Activated CD8-positive, alpha-beta T cell treated with anti-CD3 and anti-CD28 coated beads for 36 hours (primary cell): Measurements from ENCODE around the gene NEU4. TPM values are rescaled to one million over a fixed set of nuclear protein-coding genes. Genes with fewer than 3 reads are reported as not detected.

Experiments used
- ATAC-seq: fragments of 200-7000 bp; cut with Tn5 transposase; one replicate; pipeline ENCODE4 v1.10.0; 2021; ENCODE audit warnings: mild to moderate bottlenecking, moderate library complexity
- CTCF ChIA-PET: fragments of 350-600 bp; sonication (Branson Sonifier 250); formaldehyde crosslinking; loops from one replicate; lab custom pipeline; 2021; ENCODE audit warnings: antibody characterized with exemption; lab: Charles Lee
- POLR2A ChIA-PET: fragments of 350-600 bp; sonication (Branson Sonifier 250); formaldehyde crosslinking; loops from one replicate; lab custom pipeline; 2021; ENCODE audit warnings: antibody characterized with exemption; lab: Charles Lee
- DNase-seq: peaks from one replicate; pipeline ENCODE4 v3.0.0-alpha.2; 2020
- H3K27ac Mint-ChIP-seq: one replicate; pipeline ENCODE4 v1.8.0; 2021; ENCODE audit warnings: mild to moderate bottlenecking, mixed read lengths
- H3K27me3 Mint-ChIP-seq: one replicate; pipeline ENCODE4 v1.8.0; 2021; ENCODE audit warnings: mixed read lengths
- H3K36me3 Mint-ChIP-seq: one replicate; pipeline ENCODE4 v1.8.0; 2021; ENCODE audit warnings: low read depth, mixed read lengths
- H3K4me1 Mint-ChIP-seq: one replicate; pipeline ENCODE4 v1.8.0; 2021; ENCODE audit warnings: low read depth, mixed read lengths
- H3K4me3 Mint-ChIP-seq: one replicate; pipeline ENCODE4 v1.8.0; 2021; ENCODE audit warnings: mild to moderate bottlenecking, moderate library complexity, mixed read lengths
- H3K9me3 Mint-ChIP-seq: one replicate; pipeline ENCODE4 v1.8.0; 2021; ENCODE audit warnings: mixed read lengths
- intact Hi-C: fragments of 100-400 bp; cut with micrococcal nuclease; formaldehyde crosslinking; loops from one replicate; pipeline ENCODE4 v1.10.0; 2022
- total RNA-seq, 2 experiments: library from RNA; stranded (reverse); gene quantifications; one replicate each; pipeline ENCODE4 v1.2.3, GENCODE V29; 2021
- TF ChIP-seq, protein P1 (sequence below): fragments of 200-600 bp; IDR thresholded peaks from one replicate; pipeline ENCODE4 v1.8.0; 2022; ENCODE audit warnings: antibody characterized with exemption, mild to moderate bottlenecking

Gene NEU4
- total RNA-seq, 2 experiments from 2014 or later = 0.38 to 0.54 TPM

DNA sequence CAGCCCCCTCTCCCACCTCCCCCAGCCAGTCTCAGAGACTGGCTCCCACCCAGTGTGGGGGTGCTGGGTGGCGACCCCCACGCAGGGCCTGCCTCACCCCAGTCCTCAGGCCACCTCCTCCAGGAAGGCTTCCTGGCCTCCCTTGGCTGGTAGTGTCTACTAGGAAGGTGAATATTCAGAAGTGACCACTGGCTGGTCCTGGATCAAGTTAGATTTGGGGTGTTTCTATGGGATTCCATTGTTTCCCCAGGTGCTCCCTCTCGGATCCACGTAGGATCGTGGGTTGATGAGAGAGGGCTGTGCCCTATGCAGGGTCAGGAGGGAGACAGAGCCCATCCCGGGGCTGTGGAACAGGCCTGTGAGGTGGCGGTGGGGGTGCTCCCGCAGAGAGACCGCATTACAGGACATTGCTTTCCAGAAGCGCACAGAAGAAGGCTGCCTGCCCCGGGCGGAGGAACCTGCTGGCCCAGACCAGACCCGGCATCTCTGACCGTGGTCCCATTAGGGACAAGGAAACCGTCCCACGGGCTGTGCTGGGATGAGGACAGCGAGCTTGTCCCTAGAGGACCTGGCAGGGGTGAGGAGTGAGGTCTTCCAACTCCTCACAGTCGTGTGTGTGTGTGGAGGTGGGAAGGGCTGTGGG, 46.4 kb downstream of the NEU4 start:
- Mint-ChIP-seq H3K4me1 (peaks cover 23% of the 10 kb centered on the region), H3K36me3 (peaks cover 2% of the 10 kb centered on the region), H3K27me3 (no peaks in the 10 kb centered on the region), H3K27ac (no peak overlapping the region), H3K9me3 (no peaks in the 10 kb centered on the region), H3K4me3 (peak overlapping the region; percentile 82)
- DNase-seq (peak; percentile 1), ATAC-seq (no peak)
- CTCF ChIA-PET = no interaction called here
- TF ChIP-seq, protein P1, sequence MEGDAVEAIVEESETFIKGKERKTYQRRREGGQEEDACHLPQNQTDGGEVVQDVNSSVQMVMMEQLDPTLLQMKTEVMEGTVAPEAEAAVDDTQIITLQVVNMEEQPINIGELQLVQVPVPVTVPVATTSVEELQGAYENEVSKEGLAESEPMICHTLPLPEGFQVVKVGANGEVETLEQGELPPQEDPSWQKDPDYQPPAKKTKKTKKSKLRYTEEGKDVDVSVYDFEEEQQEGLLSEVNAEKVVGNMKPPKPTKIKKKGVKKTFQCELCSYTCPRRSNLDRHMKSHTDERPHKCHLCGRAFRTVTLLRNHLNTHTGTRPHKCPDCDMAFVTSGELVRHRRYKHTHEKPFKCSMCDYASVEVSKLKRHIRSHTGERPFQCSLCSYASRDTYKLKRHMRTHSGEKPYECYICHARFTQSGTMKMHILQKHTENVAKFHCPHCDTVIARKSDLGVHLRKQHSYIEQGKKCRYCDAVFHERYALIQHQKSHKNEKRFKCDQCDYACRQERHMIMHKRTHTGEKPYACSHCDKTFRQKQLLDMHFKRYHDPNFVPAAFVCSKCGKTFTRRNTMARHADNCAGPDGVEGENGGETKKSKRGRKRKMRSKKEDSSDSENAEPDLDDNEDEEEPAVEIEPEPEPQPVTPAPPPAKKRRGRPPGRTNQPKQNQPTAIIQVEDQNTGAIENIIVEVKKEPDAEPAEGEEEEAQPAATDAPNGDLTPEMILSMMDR = no peak
- intact Hi-C loops = no loop called here
- POLR2A ChIA-PET = interaction anchor here (1.0 kb wide), 1 partner anchor 8 kb away, joined by 3 read pairs; no protein-coding TSS in a partner anchor

GRCh38 chr2:241855888-241856422, 47.0 kb downstream of the NEU4 start:
- no peaks in the 10 kb centered on the region for H3K9me3 Mint-ChIP-seq
- no peak for ATAC-seq
- peaks cover 29% of the 10 kb centered on the region for H3K4me1 Mint-ChIP-seq
- ChIA-PET CTCF (no interaction called here), POLR2A (no interaction called here)
- TF ChIP-seq, protein P1 = no peak
- H3K4me3 Mint-ChIP-seq = peak overlapping the region; percentile 82
- H3K27ac Mint-ChIP-seq = no peak overlapping the region
- H3K27me3 Mint-ChIP-seq = no peaks in the 10 kb centered on the region
- intact Hi-C loops = no loop called here
- DNase-seq = no peak
- peaks cover 2% of the 10 kb centered on the region for H3K36me3 Mint-ChIP-seq

DNA sequence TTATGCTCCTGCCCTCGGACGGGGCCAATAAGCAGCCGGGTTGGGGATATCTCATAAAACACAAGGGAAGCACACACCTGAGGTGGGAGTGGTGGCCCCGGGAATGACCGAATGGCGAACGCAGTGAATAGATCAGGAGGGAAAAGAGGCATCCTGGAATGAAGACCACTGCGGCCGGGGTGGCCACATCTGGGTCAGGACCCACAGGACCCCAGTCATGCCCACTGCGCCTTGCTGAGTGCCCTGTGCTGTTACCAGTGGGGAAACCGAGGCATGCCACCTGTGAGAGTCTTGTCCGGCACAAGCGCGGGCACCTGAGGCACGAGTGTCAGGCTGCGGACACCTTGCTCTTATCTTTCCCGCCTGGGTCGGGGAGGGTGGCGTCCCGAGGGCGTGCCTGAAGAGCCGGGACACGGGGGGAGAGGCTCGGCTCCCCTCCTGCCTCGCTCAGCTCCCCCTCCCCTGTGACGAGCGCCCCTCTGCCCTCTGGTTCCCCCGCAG, 48.1 kb downstream of the NEU4 start:
- Mint-ChIP-seq H3K9me3 (no peaks in the 10 kb centered on the region), H3K27ac (peak overlapping the region; percentile 25), H3K4me3 (peak overlapping the region; percentile 82), H3K27me3 (peaks cover 5% of the 10 kb centered on the region), H3K4me1 (peaks cover 40% of the 10 kb centered on the region), H3K36me3 (peaks cover 3% of the 10 kb centered on the region)
- DNase-seq = peak; percentile 1
- ChIA-PET POLR2A (interaction anchor here (0.6 to 1.0 kb wide), 2 partner anchors 25 to 117 kb away, joined by 3 read pairs; no protein-coding TSS in a partner anchor), CTCF (no interaction called here)
- intact Hi-C loops = no loop called here
- ATAC-seq = no peak
- TF ChIP-seq, protein P1 = no peak

DNA sequence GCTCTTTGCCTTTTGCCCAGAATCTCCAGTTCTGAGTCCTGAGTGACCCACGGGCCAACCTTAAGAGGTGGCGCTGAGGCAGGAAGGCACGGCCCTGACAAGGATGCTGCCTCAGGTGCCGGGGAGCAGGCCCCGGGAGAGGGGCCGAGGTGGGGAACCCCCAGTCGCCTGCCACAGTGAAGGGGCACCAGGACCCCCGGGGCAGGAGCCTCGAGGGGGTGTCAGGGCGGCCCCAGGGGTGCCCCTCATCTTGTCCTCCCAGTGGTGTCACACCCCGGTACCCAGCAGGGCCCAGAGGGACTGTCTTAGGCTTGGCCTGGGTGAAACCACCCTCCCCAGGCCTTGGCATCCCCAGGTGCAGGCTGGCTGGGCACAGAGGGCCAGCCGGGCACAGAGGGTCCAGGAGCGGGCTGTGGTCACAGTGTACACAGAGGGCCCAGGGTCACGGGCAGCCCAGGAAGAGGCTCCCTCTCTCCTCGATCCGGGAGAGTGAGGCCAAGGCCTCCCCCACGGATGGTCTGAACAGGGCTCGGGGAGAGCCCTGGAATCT, 48.7 kb downstream of the NEU4 start:
- ChIA-PET CTCF (interaction anchor here (1.2 kb wide), 1 partner anchor 170 kb away, joined by 4 read pairs; the partner anchor contains the start of gene DTYMK), POLR2A (interaction anchor here (1.0 to 1.3 kb wide), 2 partner anchors 12 to 132 kb away, joined by 3 read pairs; no protein-coding TSS in a partner anchor)
- H3K27ac Mint-ChIP-seq = peak overlapping the region; percentile 78
- intact Hi-C loops = no loop called here
- H3K36me3 Mint-ChIP-seq = peaks cover 3% of the 10 kb centered on the region
- H3K4me3 Mint-ChIP-seq = peak overlapping the region; percentile 82
- H3K27me3 Mint-ChIP-seq = peaks cover 5% of the 10 kb centered on the region
- DNase-seq = peak; percentile 1
- TF ChIP-seq, protein P1 = no peak
- H3K9me3 Mint-ChIP-seq = no peaks in the 10 kb centered on the region
- ATAC-seq = no peak
- H3K4me1 Mint-ChIP-seq = peaks cover 44% of the 10 kb centered on the region
